Choroid plexus epithelial cell (primary cell): ENCODE measurements around the gene KIRREL1.
A peak's percentile ranks its signal among the peaks of the same experiment; 100 is the strongest.

Experiments
- DNase-seq: peaks from one replicate; pipeline ENCODE4 v3.0.0-alpha.2; 2010; ENCODE audit warnings: low read depth
- H3K4me3 ChIP-seq: 2 replicates; pipeline ENCODE4 v1.5.1; 2011; ENCODE audit warnings: low read depth, mild to moderate bottlenecking, control low read depth, low read length, moderate library complexity
- TF ChIP-seq, protein P1 (sequence below): conservative IDR thresholded peaks from 2 replicates; pipeline ENCODE4 v1.5.1; 2011; ENCODE audit warnings: low read depth, mild to moderate bottlenecking, control low read depth, inconsistent platforms, low read length, moderate library complexity

The KIRREL1 gene

DNA sequence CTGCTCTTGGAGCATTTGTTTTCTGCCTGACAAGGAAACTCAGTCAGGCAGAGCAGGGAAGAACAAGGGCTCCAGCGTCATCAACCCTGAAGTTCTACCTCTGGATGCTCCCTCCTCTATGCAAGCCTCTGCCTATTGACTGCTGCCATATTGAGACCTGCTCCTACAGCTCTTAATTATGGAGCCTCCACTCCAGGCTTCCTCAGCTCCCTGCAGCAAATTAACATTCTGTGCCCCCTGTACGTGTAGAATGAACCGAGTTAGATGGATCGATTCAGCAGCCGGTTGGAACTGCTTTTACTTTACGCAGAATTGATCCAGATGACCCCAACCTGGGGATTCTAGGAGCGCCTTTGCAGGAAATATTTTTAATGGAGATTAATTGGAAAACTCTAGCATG is 68.7 kb downstream of the KIRREL1 start:
- no peak for DNase-seq
- no peak overlapping the region for H3K4me3 ChIP-seq
- TF ChIP-seq, protein P1, sequence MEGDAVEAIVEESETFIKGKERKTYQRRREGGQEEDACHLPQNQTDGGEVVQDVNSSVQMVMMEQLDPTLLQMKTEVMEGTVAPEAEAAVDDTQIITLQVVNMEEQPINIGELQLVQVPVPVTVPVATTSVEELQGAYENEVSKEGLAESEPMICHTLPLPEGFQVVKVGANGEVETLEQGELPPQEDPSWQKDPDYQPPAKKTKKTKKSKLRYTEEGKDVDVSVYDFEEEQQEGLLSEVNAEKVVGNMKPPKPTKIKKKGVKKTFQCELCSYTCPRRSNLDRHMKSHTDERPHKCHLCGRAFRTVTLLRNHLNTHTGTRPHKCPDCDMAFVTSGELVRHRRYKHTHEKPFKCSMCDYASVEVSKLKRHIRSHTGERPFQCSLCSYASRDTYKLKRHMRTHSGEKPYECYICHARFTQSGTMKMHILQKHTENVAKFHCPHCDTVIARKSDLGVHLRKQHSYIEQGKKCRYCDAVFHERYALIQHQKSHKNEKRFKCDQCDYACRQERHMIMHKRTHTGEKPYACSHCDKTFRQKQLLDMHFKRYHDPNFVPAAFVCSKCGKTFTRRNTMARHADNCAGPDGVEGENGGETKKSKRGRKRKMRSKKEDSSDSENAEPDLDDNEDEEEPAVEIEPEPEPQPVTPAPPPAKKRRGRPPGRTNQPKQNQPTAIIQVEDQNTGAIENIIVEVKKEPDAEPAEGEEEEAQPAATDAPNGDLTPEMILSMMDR = no peak

DNA sequence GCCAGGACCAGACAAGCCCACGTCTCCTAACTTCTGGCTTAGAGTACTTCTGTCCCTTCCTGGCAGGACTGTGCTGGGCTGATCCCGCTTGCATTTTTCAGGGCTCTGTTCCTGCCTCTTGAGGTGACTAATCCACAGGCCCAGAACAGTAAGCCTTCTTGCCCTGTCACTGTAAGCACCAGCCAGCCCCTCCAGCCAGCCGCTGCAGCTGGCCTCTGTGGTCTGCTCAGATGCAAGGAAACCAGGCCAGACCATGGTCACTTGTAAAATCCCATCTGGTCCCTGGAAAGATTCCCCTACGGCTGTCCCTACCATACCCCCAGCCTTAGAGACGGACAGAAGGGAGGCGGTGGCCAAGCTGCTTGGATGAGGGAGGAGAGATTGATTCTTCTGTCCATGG is 74.2 kb downstream of the KIRREL1 start:
- peak; percentile 39 for DNase-seq
- H3K4me3 ChIP-seq = no peak overlapping the region
- TF ChIP-seq, protein P1 = no peak

DNA sequence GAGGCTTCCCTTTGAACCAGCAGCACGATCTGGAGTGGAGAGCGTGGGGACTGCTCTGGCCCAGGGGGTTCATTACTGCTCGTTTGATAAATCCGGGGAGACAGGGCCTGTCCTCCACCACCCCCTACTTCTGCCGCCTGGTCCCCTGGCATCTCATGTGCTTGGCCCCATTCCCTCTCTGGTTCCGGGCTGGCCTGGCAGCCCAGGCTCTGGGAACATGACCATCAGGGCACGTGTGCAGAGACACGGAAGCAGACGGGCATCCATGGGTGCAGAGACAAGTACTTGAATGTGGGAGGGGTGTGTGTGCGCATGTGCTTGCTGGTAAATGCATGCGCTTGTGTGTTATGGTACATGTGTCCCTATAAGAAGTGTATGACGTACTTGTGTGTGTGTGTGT is 75.5 kb downstream of the KIRREL1 start:
- no peak overlapping the region for H3K4me3 ChIP-seq
- TF ChIP-seq, protein P1 = no peak
- no peak for DNase-seq

DNA sequence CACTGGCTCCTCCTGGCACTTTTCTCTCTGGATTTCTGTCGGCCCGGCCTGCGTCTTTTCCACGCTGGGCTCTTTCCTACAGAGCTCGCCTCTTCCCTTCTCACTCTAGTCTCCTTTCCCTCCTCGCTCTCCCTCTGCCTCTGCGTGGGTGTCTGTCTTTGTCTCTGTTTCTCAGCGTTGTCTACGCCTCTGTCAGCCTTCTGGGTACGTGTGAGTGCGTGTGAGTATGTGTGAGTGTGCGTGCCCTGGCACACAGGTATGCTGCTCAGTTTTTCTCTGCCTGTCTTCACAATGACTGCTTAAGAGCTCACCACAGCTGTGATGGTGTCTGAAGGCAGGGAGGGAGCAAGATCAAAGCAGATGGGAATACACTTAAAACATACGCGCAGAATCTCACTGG is 77.7 kb downstream of the KIRREL1 start:
- no peak overlapping the region for H3K4me3 ChIP-seq
- DNase-seq = peak; percentile 13
- TF ChIP-seq, protein P1 = no peak

DNA sequence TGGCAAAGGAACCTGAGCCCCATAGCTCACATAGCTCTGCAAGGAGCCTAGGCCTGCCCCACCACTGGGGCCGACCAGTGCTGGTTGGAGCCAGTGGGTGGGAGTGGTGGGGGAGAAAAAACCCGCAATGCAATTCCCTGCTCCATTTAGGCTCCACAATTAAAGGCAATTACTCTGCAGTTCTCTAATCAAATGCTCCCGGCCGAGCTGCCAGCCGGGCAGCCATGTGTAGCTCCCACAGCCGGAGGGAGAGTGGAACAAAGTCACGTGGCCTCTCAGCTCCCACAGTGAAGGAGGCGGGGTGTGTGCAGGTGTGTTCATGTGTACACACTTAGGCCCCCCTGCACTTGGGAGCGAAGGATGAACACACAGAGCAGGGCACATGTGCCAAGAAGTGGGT is 81.6 kb downstream of the KIRREL1 start:
- H3K4me3 ChIP-seq = no peak overlapping the region
- DNase-seq = no peak
- TF ChIP-seq, protein P1 = no peak

DNA sequence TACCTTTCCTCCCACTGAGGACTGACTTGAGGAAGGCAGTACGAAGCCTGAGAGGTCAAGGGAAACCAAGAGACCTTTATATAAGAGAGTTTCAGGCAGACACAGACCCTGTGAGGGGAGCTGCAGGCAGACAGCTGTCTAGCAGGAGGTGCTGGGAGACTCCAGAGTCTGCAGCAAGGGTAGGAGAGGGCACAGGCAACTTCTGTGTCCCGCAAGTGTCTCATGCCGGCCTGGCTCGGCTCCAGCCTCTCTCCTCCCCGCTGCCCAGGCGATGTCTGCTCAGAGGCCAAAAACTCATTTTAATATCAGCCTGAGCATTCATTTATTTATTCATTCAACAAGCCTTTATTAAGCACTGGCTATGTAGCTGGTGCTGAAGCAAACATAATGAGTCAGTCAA is 83.0 kb downstream of the KIRREL1 start:
- TF ChIP-seq, protein P1 = no peak
- no peak overlapping the region for H3K4me3 ChIP-seq
- DNase-seq = no peak

DNA sequence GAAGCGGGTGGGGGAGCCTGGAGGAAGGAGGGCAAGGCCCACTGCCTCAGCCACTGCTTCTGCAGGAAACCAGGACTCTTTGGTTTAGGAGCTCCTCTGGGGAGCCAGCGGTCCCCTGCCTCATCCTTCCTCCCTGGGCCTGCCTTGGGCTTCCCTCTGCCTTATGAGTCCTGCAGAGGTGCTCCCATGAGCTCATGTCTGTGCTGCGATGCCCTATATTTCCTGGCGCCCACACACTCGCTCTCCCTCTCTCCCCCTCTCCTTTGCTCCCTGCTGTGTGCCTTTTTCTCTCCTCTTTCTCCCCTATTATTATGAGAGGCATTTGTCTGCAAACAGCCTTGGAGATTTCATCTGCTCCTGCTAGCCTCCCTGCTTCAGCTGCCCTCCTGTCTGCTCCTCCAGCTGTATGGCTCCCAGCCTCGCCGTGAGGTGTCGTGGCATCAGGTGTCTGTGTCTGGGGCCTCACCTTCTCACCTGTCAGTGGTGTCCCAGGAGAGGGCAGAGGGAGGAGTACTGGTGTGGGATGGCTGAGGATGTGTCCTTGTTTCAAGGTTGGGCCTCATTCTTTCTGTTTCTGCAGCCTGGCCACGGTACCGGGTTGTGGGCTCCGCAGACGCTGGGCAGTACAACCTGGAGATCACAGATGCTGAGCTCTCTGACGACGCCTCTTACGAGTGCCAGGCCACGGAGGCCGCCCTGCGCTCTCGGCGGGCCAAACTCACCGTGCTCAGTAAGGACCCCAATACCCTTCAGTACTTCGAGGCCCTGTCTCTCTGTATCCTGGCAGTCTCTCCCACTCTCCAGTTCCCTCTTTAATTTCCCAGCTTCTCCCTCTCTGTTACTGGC is 84.2 kb downstream of the KIRREL1 start:
- no peak overlapping the region for H3K4me3 ChIP-seq

More for the DNA sequence above, 84.2 kb downstream of the KIRREL1 start:
- no peak for DNase-seq
- TF ChIP-seq, protein P1 = no peak
